ENCODE data around the gene COLEC11.

DNA sequence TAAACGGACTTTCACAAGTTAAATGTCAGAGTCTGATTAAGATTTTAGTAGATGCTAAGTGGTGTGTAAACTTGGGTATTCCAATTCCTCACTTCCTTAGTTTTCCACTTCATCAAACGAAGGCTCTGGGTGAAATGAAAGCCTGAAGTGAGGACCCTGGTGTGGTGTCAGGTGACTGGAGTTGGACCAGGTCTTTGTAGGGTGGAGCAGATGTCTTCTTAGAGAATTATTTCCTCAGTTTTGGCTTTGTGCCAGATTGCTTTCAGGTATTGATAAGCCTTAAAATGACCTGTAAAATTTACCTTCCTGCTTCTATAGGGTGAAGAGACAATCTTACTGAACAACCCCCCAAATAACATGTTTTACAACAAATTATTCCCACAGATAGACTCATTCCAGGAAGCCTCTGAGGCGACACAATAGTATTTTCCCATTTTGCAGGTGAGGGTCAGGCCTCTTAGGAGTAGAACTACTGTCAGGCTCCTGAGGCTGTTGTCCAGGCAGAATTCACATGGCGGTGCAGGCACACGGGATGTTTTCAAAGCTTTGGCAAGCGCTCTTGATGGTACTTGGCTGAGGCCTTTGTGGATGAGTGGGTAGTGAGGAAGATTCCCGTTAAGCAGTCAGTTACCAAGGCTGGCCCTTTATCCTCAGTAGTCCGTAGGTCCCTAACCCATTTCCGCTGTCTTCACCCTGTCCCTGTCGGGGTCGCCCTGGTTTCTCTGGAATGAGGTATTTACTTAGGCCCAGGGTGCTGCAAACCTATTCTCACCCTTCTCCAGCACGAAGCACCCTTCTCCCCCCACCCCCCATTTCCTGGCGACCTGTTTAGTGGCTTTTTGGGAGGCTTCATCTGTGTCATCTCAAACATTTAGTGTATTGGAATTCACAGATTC is 13.3 kb upstream of the COLEC11 start:
- TF ChIP-seq, protein P1, sequence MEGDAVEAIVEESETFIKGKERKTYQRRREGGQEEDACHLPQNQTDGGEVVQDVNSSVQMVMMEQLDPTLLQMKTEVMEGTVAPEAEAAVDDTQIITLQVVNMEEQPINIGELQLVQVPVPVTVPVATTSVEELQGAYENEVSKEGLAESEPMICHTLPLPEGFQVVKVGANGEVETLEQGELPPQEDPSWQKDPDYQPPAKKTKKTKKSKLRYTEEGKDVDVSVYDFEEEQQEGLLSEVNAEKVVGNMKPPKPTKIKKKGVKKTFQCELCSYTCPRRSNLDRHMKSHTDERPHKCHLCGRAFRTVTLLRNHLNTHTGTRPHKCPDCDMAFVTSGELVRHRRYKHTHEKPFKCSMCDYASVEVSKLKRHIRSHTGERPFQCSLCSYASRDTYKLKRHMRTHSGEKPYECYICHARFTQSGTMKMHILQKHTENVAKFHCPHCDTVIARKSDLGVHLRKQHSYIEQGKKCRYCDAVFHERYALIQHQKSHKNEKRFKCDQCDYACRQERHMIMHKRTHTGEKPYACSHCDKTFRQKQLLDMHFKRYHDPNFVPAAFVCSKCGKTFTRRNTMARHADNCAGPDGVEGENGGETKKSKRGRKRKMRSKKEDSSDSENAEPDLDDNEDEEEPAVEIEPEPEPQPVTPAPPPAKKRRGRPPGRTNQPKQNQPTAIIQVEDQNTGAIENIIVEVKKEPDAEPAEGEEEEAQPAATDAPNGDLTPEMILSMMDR (IDR thresholded peaks at IDR 0.05; ENCODE audit: insufficient read depth, low read length, poor library complexity, severe bottlenecking), result no peak
- TF ChIP-seq EZH2phosphoT487 (conservative IDR thresholded peaks at IDR 0.05; ENCODE audit: low read length), result no peak

Measured in SU-DHL-6 (cell line).